ENCODE results near the gene NOLC1. TPM values are rescaled to one million over a fixed set of nuclear protein-coding genes. Genes with fewer than 3 reads are reported as not detected.

The NOLC1 gene
- total RNA-seq, 1 donor from 2014 or later = 36.2 TPM

DNA sequence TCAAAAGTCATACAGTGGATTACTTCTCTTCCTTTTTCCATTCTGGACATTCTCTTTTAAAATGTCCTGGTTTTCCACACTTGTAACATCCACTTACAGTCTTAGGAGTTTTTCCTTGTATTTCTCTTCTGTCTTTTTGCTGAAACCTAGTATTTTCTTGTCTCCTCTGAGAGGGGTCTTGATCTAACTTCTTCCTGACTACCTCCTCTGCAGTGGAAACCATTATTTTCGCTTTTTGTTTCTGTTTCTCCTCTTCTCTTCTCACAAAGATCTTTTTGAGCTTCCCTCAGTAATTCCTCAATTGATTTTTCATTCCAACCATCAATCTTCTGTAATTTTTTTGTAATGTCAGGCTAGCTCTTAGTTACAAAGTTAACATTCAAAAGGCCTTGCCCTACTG, 50.2 kb downstream of the NOLC1 start:
- H3K36me3 Mint-ChIP-seq (ENCODE audit: low read depth) = peaks cover 5% of the 10 kb centered on the region
- H3K9me3 Mint-ChIP-seq (ENCODE audit: low read depth) = no peaks in the 10 kb centered on the region

GRCh38 chr10:102208311-102209035, 56.3 kb downstream of the NOLC1 start:
- no peak for DNase-seq (ENCODE audit: low spot score)
- Mint-ChIP-seq H3K36me3 (ENCODE audit: low read depth) (no peaks in the 10 kb centered on the region), H3K4me1 (ENCODE audit: low read depth) (peaks cover 4% of the 10 kb centered on the region), H3K9me3 (ENCODE audit: low read depth) (no peaks in the 10 kb centered on the region), H3K27me3 (ENCODE audit: low read depth) (peaks cover 2% of the 10 kb centered on the region), H3K4me3 (ENCODE audit: unreplicated experiment) (no peak overlapping the region), H3K27ac (ENCODE audit: unreplicated experiment) (no peak overlapping the region)
- TF ChIP-seq, protein P1, sequence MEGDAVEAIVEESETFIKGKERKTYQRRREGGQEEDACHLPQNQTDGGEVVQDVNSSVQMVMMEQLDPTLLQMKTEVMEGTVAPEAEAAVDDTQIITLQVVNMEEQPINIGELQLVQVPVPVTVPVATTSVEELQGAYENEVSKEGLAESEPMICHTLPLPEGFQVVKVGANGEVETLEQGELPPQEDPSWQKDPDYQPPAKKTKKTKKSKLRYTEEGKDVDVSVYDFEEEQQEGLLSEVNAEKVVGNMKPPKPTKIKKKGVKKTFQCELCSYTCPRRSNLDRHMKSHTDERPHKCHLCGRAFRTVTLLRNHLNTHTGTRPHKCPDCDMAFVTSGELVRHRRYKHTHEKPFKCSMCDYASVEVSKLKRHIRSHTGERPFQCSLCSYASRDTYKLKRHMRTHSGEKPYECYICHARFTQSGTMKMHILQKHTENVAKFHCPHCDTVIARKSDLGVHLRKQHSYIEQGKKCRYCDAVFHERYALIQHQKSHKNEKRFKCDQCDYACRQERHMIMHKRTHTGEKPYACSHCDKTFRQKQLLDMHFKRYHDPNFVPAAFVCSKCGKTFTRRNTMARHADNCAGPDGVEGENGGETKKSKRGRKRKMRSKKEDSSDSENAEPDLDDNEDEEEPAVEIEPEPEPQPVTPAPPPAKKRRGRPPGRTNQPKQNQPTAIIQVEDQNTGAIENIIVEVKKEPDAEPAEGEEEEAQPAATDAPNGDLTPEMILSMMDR (IDR thresholded peaks at IDR 0.05) = no peak

More for the DNA sequence above, 50.2 kb downstream of the NOLC1 start:
- no peak for DNase-seq (ENCODE audit: low spot score)
- Mint-ChIP-seq H3K27me3 (ENCODE audit: low read depth) (peaks cover 10% of the 10 kb centered on the region), H3K4me3 (ENCODE audit: unreplicated experiment) (no peak overlapping the region), H3K4me1 (ENCODE audit: low read depth) (no peaks in the 10 kb centered on the region), H3K27ac (ENCODE audit: unreplicated experiment) (no peak overlapping the region)
- TF ChIP-seq, protein P1 (IDR thresholded peaks at IDR 0.05) = no peak

DNA sequence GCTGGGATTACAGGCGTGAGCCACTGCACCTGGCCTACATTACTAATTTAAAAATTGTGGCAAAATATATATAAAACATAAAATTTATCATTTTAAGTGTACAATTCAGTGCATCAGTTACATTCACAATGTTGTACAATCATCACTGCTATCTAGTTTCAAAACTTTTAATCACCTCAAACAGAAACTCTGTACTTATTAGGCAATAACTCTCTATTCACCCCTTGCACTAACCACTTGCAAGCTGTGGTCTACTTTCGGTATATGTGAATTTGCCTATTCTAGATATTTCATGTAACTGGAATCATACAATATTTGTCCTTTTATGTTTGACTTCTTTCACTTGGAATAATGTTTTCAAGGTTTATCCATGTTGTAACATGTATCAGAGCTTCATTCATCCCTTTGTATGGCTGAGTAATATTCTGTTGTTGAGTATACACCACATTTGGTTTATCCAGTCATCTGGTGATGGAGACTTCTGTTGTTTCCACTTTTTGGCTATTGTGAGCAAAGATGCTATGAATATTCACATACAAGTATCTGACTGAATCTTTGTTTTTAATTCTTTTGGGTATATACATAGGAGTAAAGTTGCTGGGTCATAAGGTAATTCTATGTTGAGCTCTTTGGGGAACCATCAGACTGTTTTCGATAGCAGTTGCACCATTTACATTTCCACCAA, 59.6 kb downstream of the NOLC1 start:
- Mint-ChIP-seq H3K36me3 (ENCODE audit: low read depth) (no peaks in the 10 kb centered on the region), H3K27me3 (ENCODE audit: low read depth) (peaks cover 4% of the 10 kb centered on the region), H3K4me3 (ENCODE audit: unreplicated experiment) (no peak overlapping the region), H3K27ac (ENCODE audit: unreplicated experiment) (no peak overlapping the region), H3K9me3 (ENCODE audit: low read depth) (no peaks in the 10 kb centered on the region), H3K4me1 (ENCODE audit: low read depth) (peaks cover 4% of the 10 kb centered on the region)
- TF ChIP-seq, protein P1 (IDR thresholded peaks at IDR 0.05) = no peak
- no peak for DNase-seq (ENCODE audit: low spot score)

Other genes with a start within 250 kb of the NOLC1 start
- 18.1 to 19.3 TPM (median 18.4 TPM) in 3 replicates for gene ARMH3, start 96.2 kb upstream of the NOLC1 start, total RNA-seq
- gene HPS6, start 87.0 kb upstream of the NOLC1 start, total RNA-seq = 19.4 to 21.8 TPM (median 20.1 TPM) in 3 replicates
- 64.6 to 73.9 TPM (median 65.7 TPM) in 3 replicates for gene LDB1, start 32.0 kb upstream of the NOLC1 start, total RNA-seq
- 42.9 to 47.3 TPM (median 44.4 TPM) in 3 replicates for gene PPRC1, start 19.3 kb upstream of the NOLC1 start, total RNA-seq
- gene ELOVL3, start 73.9 kb downstream of the NOLC1 start, total RNA-seq = not detected in 3 replicates
- gene PITX3, start 89.1 kb downstream of the NOLC1 start, total RNA-seq = not detected in 3 replicates
- 59.3 to 88.4 TPM (median 59.7 TPM) in 3 replicates for gene GBF1, start 93.1 kb downstream of the NOLC1 start, total RNA-seq
- gene NFKB2, start 243.3 kb downstream of the NOLC1 start, total RNA-seq = 29.4 to 38.0 TPM (median 35.9 TPM) in 3 replicates

Data from chondrocyte (in vitro differentiated cells).